D721Med (cell line): ENCODE measurements around the gene RPS2.

ENCODE experiments used
- DNase-seq: peaks from one replicate; pipeline ENCODE4 v3.0.0; 2011; ENCODE audit warnings: low spot score; ENCODE audit not compliant: insufficient read length
- FAIRE-seq: peaks from 2 replicates; lab custom pipeline; 2011; peaks lifted over from hg19 to GRCh38; lab: Jason Lieb, UNC
- TF ChIP-seq, protein P1 (sequence below): IDR thresholded peaks from 2 replicates; pipeline ENCODE4 v1.5.1; 2012; ENCODE audit warnings: mild to moderate bottlenecking, control low read depth; ENCODE audit not compliant: insufficient read depth; ENCODE audit errors: missing control alignments

The RPS2 gene

DNA sequence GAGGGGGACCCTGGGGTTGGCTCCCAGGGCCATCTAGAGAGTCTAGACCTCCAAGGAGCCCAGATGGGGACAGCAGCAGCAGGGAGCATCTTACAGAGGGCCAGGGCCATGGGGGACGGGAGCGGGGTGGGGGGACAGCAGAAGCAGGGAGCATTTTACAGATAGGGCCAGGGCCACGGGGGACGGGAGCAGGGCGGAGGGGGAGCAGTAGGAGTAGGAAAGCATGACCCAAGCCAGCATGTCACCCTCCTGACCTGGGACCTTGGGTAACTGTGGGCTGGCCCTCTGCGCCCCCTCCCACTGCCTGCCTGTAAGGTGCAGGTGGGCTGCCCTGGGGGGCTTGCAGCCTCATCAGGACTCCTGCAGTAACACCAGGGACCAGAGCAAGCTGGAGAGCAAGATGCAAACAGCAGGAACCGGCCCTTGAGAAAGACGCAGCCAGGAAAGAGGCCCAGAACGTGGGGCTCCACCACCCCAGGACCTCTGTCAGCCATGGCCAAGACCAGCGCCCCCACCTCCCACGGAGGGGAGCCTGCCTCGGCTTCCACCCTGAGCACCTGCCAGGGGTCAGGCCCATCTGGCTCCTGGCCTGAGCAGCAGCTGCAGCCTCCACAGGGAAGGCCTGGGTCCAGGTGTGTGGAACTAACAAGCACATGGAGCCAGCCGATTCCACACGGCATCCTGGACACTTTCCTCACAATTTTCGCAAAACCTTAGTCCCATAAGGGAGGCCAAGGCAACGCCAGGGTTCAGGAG, 42.6 kb upstream of the RPS2 start:
- TF ChIP-seq, protein P1, sequence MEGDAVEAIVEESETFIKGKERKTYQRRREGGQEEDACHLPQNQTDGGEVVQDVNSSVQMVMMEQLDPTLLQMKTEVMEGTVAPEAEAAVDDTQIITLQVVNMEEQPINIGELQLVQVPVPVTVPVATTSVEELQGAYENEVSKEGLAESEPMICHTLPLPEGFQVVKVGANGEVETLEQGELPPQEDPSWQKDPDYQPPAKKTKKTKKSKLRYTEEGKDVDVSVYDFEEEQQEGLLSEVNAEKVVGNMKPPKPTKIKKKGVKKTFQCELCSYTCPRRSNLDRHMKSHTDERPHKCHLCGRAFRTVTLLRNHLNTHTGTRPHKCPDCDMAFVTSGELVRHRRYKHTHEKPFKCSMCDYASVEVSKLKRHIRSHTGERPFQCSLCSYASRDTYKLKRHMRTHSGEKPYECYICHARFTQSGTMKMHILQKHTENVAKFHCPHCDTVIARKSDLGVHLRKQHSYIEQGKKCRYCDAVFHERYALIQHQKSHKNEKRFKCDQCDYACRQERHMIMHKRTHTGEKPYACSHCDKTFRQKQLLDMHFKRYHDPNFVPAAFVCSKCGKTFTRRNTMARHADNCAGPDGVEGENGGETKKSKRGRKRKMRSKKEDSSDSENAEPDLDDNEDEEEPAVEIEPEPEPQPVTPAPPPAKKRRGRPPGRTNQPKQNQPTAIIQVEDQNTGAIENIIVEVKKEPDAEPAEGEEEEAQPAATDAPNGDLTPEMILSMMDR = no peak
- no peak for DNase-seq
- no peak for FAIRE-seq

DNA sequence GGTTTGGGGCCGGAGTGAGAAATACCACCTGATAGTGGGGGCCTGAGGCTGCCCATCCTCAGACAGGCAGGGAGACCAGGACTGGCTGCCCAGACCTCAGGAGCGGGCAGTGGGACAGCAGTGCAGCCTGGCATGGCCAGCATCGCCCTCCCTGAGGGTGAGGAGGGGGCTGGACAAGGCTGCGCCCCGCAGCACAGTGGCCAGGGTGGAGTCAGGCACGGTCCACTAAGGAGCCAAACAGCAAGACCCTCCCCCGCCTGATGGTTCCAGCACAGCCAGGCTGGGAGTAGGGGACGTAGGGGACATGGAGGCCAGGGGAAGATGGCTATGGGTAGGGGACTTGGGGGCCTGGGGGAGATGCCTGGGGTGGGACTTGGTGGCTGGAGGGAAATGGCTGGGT, 41.7 kb upstream of the RPS2 start:
- no peak for FAIRE-seq
- DNase-seq = no peak
- TF ChIP-seq, protein P1 = no peak

DNA sequence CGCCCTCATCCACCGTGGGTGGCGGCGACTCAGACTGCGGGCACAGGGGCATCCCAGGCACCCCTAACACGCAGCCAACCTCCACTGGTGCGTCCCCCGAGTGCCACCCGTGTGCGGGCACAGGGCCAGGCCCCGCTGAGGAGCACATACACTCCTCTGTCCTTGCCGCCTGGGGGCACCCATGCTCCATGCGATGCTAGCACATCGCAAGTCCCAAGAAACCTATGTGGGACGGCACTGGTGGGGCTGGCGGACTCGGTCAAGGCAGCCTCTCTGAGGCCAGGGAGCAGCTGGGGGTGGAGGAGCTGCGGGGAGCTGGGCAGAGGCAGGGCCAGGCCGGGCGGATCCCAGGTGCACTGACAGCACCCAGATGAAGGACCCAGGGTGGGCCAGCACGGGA, 41.0 kb upstream of the RPS2 start:
- DNase-seq = no peak
- FAIRE-seq = no peak
- TF ChIP-seq, protein P1 = peak; percentile 69

DNA sequence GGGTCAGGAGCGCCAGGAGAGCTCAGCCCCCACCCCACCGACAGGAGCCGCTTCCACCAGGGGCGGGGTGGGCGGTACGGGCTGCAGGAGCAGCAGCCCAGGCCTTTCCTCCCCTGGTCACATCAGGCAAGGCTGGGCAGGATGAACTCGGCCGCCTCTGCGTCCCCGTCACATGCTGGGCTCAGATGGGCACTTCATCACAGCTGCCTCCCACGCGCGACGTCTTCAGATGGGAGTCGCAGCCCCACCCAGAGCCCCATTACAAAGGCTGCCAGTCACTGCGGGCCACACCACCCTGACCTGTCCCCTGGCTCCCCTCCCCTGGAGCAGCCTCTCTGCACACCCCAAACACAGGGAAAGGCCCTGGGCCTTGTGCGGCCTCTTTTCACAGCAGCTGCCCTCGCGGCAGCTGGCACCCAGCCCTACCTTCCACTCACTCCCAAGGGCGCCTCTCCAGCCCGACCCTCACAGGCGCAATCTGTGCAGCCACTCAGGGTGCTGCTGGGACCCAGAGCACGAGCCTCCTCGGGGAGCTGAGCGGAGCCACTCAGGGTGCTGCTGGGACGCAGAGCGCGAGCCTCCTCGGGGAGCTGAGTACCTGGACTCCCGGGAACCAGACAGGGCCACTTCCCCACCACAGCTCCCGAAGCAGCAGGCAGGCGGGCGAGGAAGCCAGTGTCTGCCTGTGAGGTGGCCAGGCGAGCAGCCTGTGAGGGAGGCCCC, 40.3 kb upstream of the RPS2 start:
- TF ChIP-seq, protein P1 = no peak
- DNase-seq (no peak), FAIRE-seq (no peak)

DNA sequence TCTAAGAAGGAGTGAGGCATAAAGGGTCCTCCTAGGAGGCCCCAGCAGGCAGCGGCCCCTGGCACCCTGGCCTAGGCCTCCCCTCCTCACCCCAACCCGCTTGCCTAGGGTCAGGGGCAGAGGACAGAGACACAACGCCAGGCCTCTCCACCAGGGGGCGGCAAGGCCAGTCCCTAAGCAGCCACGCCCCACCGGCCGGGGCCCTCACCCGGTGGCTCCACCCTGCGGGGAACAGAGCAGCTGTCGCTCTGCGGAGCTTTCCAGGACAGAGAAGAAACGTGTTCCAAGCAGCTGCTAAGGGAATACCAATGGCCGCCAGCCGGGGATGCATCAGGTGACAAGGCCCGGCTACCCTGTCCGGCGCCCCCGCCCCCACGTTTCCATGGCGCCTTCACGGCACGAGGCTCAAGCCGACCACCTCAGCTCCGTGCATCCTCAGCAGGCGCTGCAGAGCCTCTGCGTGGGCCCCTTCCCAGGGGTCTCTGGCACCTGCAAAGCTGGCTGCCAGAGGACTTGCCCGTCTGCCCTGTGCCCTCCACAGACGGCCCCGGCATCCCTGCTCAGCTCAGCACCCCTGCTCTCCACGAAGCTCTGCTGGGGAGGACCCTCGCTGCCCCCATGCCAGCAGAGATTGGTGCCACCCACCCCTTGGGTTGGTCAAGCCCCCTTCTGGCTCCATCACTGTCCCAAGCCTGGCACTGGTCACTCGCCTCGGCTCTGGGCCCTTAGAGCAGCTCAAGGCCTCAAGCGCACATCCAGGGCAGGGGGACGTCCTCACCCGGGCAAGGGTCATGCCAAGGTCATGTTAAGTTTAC, 39.4 kb upstream of the RPS2 start:
- FAIRE-seq (no peak), DNase-seq (peak; percentile 96)
- TF ChIP-seq, protein P1 = peak; percentile 85

DNA sequence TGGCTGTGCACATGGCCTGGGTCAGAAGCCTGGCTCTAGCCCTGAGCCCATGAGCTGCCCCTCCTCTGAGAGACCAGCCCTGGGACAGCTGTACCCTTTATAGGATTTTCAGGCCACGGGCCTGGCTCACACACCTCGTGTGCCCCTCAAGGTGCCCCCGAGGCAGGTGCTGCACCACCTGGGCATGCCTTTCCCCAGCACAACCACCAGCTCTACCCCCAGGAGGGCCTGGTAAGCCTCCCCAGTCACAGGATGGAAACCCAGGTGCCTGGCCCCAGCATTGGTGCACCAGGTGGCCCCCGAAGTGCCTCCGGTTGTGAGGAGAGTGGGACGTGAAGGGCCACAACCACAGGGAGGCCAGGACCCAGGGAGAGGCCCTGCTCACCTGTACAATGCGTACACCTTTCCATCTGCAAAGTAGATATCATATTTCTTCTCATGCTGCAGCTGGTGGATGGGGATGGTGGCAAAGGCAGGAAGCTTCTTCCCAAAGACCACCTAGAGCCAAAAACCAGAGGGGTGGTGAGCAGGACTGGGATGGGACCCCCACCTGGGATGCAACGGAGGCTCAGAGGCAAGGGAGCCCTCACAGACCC, 38.7 kb upstream of the RPS2 start:
- FAIRE-seq (no peak), DNase-seq (no peak)
- TF ChIP-seq, protein P1 = no peak
